Body of pancreas (tissue), 4 donors: Measurements from ENCODE around the gene KRI1. TPM values are rescaled to one million over a fixed set of nuclear protein-coding genes. Genes with fewer than 3 reads are reported as not detected.
A peak's percentile ranks its signal among the peaks of the same experiment; 100 is the strongest.

ENCODE experiments used
- ATAC-seq: fragments of 150-250 bp; one replicate; pipeline ENCODE4 v1.9.1; 2016
- DNase-seq, 4 donors: peaks; one replicate each; pipeline ENCODE4 v3.0.0-alpha.2; 2019
- H3K27ac ChIP-seq, 4 donors: fragments of 200-600 bp; sonication (generic); 1 replicate in 3 of 4; 2 replicates in 1 of 4; pipeline versions ENCODE4 v1.5.1 to v1.6.1; 2016 to 2019; ENCODE audit warnings: mild to moderate bottlenecking in 1 of 4, mixed read lengths in 1 of 4, moderate library complexity in 1 of 4
- H3K27me3 ChIP-seq, 2 donors: fragments of 200-600 bp; sonication (generic); one replicate each; pipeline ENCODE4 v1.6.0; 2016; ENCODE audit warnings: mild to moderate bottlenecking in 1 of 2
- H3K36me3 ChIP-seq, 2 donors: fragments of 200-600 bp; sonication (generic); replicated peaks in 1 of 2; 2 replicates each; pipeline ENCODE4 v1.5.1; 2016; ENCODE audit warnings: low read depth in 2 of 2; ENCODE audit not compliant: insufficient read depth in 1 of 2
- H3K4me1 ChIP-seq: fragments of 200-600 bp; sonication (generic); one replicate; pipeline ENCODE4 v1.6.0; 2016
- H3K4me3 ChIP-seq, 2 donors: fragments of 200-600 bp; sonication (generic); 1 replicate in 1 of 2; 2 replicates in 1 of 2; pipeline ENCODE4 v1.5.1; 2016 to 2019
- H3K9me3 ChIP-seq, 3 donors: fragments of 200-600 bp; sonication (generic); 1 replicate in 2 of 3; 2 replicates in 1 of 3; pipeline ENCODE4 v1.5.1; 2016
- POLR2A ChIP-seq, 3 donors: fragments of 450-650 bp; IDR thresholded peaks; one replicate each; pipeline ENCODE4 v1.6.1; 2016; ENCODE audit warnings: antibody characterized with exemption in 3 of 3, mild to moderate bottlenecking in 2 of 3
- WGBS, 2 donors: methylation state at CpG; one replicate each; pipeline ENCODE4 v1.1.5; 2017; 5-methylcytosine and 5-hydroxymethylcytosine counted together
- intact Hi-C: fragments of 100-400 bp; cut with DNase I; formaldehyde crosslinking; loops from one replicate; pipeline ENCODE4 v1.15.1; 2023
- total RNA-seq, 2 donors: library from RNA; depleted of rRNA; stranded (reverse); fragments of >200 nt; gene quantifications; one replicate each; pipeline ENCODE4 v1.1.0, GENCODE V29; 2016
- TF ChIP-seq, protein P1 (sequence below), 7 experiments: fragments of 450-650 bp in 4 of 7; fragments of 200-600 bp in 3 of 7; sonication (generic) in 3 of 7; IDR thresholded peaks; one replicate each; pipeline ENCODE4 v1.5.1; 2016 to 2019; ENCODE audit warnings: antibody characterized with exemption in 7 of 7

KRI1 gene
- total RNA-seq, 2 donors from 2014 or later: 24.1 to 28.8 TPM

DNA sequence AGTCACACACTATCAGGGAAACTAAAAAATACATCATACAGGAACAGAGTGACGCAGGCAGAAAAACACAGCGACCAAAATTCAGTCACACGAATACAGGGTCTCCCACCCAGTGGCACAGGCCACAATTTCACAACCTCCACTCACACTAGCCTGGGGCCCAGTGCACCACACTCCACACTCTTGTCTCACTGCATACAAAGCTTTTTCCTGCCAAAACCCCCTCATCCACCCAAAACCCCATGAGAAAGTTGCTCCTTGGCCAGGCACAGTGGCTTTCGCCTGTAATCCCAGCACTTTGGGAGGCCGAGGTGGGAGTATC is 49.8 kb downstream of the KRI1 start:
- Histone ChIP-seq H3K27me3 (no peaks in the 10 kb centered on the region), H3K27ac (no peak overlapping the region), H3K9me3 (no peaks in the 10 kb centered on the region), H3K4me1 (peaks cover 48% of the 10 kb centered on the region), H3K4me3 (no peak overlapping the region), H3K36me3 (no peaks in the 10 kb centered on the region)
- intact Hi-C loops: no loop called here
- WGBS, 2 donors: 71 to 72% methylated on average over 5 of the region's 5 CpGs
- ATAC-seq (no peak), DNase-seq (no peak)
- TF ChIP-seq, protein P1, sequence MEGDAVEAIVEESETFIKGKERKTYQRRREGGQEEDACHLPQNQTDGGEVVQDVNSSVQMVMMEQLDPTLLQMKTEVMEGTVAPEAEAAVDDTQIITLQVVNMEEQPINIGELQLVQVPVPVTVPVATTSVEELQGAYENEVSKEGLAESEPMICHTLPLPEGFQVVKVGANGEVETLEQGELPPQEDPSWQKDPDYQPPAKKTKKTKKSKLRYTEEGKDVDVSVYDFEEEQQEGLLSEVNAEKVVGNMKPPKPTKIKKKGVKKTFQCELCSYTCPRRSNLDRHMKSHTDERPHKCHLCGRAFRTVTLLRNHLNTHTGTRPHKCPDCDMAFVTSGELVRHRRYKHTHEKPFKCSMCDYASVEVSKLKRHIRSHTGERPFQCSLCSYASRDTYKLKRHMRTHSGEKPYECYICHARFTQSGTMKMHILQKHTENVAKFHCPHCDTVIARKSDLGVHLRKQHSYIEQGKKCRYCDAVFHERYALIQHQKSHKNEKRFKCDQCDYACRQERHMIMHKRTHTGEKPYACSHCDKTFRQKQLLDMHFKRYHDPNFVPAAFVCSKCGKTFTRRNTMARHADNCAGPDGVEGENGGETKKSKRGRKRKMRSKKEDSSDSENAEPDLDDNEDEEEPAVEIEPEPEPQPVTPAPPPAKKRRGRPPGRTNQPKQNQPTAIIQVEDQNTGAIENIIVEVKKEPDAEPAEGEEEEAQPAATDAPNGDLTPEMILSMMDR (IDR thresholded peaks at IDR 0.05): no peak
- no peak for TF ChIP-seq POLR2A (IDR thresholded peaks at IDR 0.05)

- 50 to 87% methylated on average over 29 to 105 of the region's 107 CpGs for WGBS, 2 donors
- Histone ChIP-seq H3K4me3 (no peak overlapping the region), H3K36me3 (no peaks in the 10 kb centered on the region), H3K9me3 (no peaks in the 10 kb centered on the region), H3K27ac (no peak overlapping the region), H3K27me3 (no peaks in the 10 kb centered on the region), H3K4me1 (peaks cover 38% of the 10 kb centered on the region)
- no peak for DNase-seq
- TF ChIP-seq POLR2A (IDR thresholded peaks at IDR 0.05): no peak
- TF ChIP-seq, protein P1 (IDR thresholded peaks at IDR 0.05): no peak
- no peak for ATAC-seq
- intact Hi-C loops: no loop called here
These were observed 51.3 kb downstream of the KRI1 start for GRCh38 chr19:10514211-10515145.

GRCh38 chr19:10513223-10513622 is 52.6 kb downstream of the KRI1 start:
- H3K4me1 ChIP-seq: peaks cover 25% of the 10 kb centered on the region
- no peaks in the 10 kb centered on the region for H3K36me3 ChIP-seq
- H3K27me3 ChIP-seq: no peaks in the 10 kb centered on the region
- no peak overlapping the region for H3K4me3 ChIP-seq
- no peak for TF ChIP-seq POLR2A (IDR thresholded peaks at IDR 0.05)
- TF ChIP-seq, protein P1 (IDR thresholded peaks at IDR 0.05): no peak
- no peak for ATAC-seq
- no peak for DNase-seq
- 82 to 88% methylated on average over 7 of the region's 7 CpGs for whole genome bisulfite sequencing, 2 donors
- no peaks in the 10 kb centered on the region for H3K9me3 ChIP-seq
- no peak overlapping the region for H3K27ac ChIP-seq
- intact Hi-C loops: no loop called here

DNA sequence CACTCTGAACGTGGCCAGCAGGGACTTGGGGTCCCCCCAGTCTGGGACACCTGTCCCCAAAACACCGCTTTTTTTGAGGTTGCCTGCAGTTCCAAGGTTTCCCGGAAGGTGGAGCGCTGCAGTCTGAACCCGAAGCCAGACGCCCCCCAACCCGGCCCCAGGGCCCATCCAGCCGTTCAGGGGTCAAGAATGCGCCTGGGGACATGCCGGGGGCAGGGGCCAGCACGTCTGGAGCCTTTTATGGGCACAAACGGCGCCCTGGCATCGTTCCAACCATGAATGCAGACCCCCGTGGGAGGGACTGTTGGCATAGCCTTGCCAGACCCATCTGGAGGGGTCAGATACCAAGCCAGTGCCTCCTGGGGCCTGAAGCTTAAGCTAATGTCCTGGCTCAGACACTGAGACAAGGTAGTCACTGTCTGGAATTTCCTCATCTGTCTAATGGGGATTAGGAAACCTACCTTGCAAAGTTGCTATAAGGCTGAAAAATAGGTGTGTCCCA is 55.5 kb downstream of the KRI1 start:
- Histone ChIP-seq H3K4me1 (peaks cover 14% of the 10 kb centered on the region), H3K27me3 (no peaks in the 10 kb centered on the region), H3K27ac (no peak overlapping the region), H3K36me3 (no peaks in the 10 kb centered on the region), H3K4me3 (no peak overlapping the region), H3K9me3 (no peaks in the 10 kb centered on the region)
- no peak for ATAC-seq
- WGBS, 2 donors: 14% methylated on average over 15 of the region's 15 CpGs; no CpG with 5 or more reads in 1 of the 2 donors
- TF ChIP-seq, protein P1 (IDR thresholded peaks at IDR 0.05): peak; percentile 26 to 51 (median 41)
- TF ChIP-seq POLR2A (IDR thresholded peaks at IDR 0.05): no peak
- intact Hi-C loops: no loop called here
- no peak for DNase-seq
